Measurements from ENCODE around the gene FAM118A. TPM values are rescaled to one million over a fixed set of nuclear protein-coding genes. Genes with fewer than 3 reads are reported as not detected.

FAM118A gene
- total and polyA plus RNA-seq, 2 experiments from 2014 or later: 11.9 to 20.3 TPM

- Histone ChIP-seq H3K4me1 (ENCODE audit: insufficient read depth) (no peaks in the 10 kb centered on the region), H3K27ac (ENCODE audit: low read depth) (no peak overlapping the region), H3K27me3 (ENCODE audit: insufficient read depth) (no peaks in the 10 kb centered on the region), H3K9me2 (ENCODE audit: insufficient read depth) (no peaks in the 10 kb centered on the region), H3K4me2 (no peak overlapping the region), H3K79me2 (replicated peaks; ENCODE audit: insufficient read depth) (no peaks in the 10 kb centered on the region), H3F3A (replicated peaks; ENCODE audit: low read depth) (no peaks in the 10 kb centered on the region), H4K20me1 (replicated peaks; ENCODE audit: insufficient read depth) (peaks cover 3% of the 10 kb centered on the region; the same call in 1 of the 2 replicates), H3K36me3 (ENCODE audit: insufficient read depth) (peaks cover 20% of the 10 kb centered on the region; the same call in 1 of the 2 replicates), H3K4me3 (no peak overlapping the region), H2AFZ (no peak overlapping the region)
- no peak for TF ChIP-seq ETS1 (IDR thresholded peaks at IDR 0.05)
- no peak for TF ChIP-seq EZH2 (IDR thresholded peaks at IDR 0.05; ENCODE audit: low read depth, unreplicated experiment)
- no peak for TF ChIP-seq STAT1 (IDR thresholded peaks at IDR 0.05; ENCODE audit: unreplicated experiment)
- no peak for TF ChIP-seq POLR2AphosphoS5 (IDR thresholded peaks at IDR 0.05; ENCODE audit: low read depth)
- DNase-seq (ENCODE audit: low spot score) (no peak), ATAC-seq (no peak)
- no peak overlapping the region for H3K4me3 Mint-ChIP-seq
- H3K36me3 Mint-ChIP-seq (ENCODE audit: low read depth): peaks cover 36% of the 10 kb centered on the region
- H3K27me3 Mint-ChIP-seq (ENCODE audit: insufficient read depth, low read depth, poor library complexity): peaks cover 3% of the 10 kb centered on the region
- no peaks in the 10 kb centered on the region for H3K4me1 Mint-ChIP-seq
- no peaks in the 10 kb centered on the region for H3K9me3 Mint-ChIP-seq
- H3K27ac Mint-ChIP-seq: no peak overlapping the region
Observed at GRCh38 chr22:45335854-45336522, 26.3 kb downstream of the FAM118A start.

GRCh38 chr22:45336971-45337431 is 27.3 kb downstream of the FAM118A start:
- H3K4me3 ChIP-seq: no peak overlapping the region
- TF ChIP-seq ZNF462 (CRISPR knock-in tag; IDR thresholded peaks at IDR 0.05) (no peak), CTCF (conservative IDR thresholded peaks at IDR 0.05; ENCODE audit: low read depth in 2 of 2) (no peak), ZNF331 (CRISPR knock-in tag; IDR thresholded peaks at IDR 0.05; ENCODE audit: low read depth) (no peak), ETS1 (IDR thresholded peaks at IDR 0.05) (no peak), CREB1 (CRISPR knock-in tag; IDR thresholded peaks at IDR 0.05; ENCODE audit: low read depth) (no peak), POLR2AphosphoS5 (IDR thresholded peaks at IDR 0.05; ENCODE audit: low read depth) (no peak), EZH2phosphoT487 (IDR thresholded peaks at IDR 0.05; ENCODE audit: unreplicated experiment) (no peak)

More at GRCh38 chr22:45336971-45337431, 27.3 kb downstream of the FAM118A start:
- Mint-ChIP-seq H3K27ac (no peak overlapping the region; the same call in 1 of the 2 replicates), H3K27me3 (ENCODE audit: insufficient read depth, low read depth, poor library complexity) (peaks cover 3% of the 10 kb centered on the region), H3K36me3 (ENCODE audit: low read depth) (peaks cover 41% of the 10 kb centered on the region), H3K4me3 (no peak overlapping the region), H3K9me3 (no peaks in the 10 kb centered on the region), H3K4me1 (no peaks in the 10 kb centered on the region)
- H3K36me3 ChIP-seq (ENCODE audit: insufficient read depth): peaks cover 20% of the 10 kb centered on the region; the same call in 1 of the 2 replicates
- H3K4me1 ChIP-seq (ENCODE audit: insufficient read depth): no peaks in the 10 kb centered on the region
- no peak overlapping the region for H3K4me2 ChIP-seq
- ATAC-seq (no peak), DNase-seq (ENCODE audit: low spot score) (no peak)
- H3K79me2 ChIP-seq (replicated peaks; ENCODE audit: insufficient read depth): no peaks in the 10 kb centered on the region
- H3K27ac ChIP-seq (ENCODE audit: low read depth): no peak overlapping the region
- no peaks in the 10 kb centered on the region for H3K9me2 ChIP-seq (ENCODE audit: insufficient read depth)
- H3F3A ChIP-seq (replicated peaks; ENCODE audit: low read depth): no peaks in the 10 kb centered on the region
- no peaks in the 10 kb centered on the region for H3K27me3 ChIP-seq (ENCODE audit: insufficient read depth)
- no peak overlapping the region for H2AFZ ChIP-seq
- peaks cover 3% of the 10 kb centered on the region; the same call in 1 of the 2 replicates for H4K20me1 ChIP-seq (replicated peaks; ENCODE audit: insufficient read depth)
